Nephron progenitor cell (in vitro differentiated cells): Measurements from ENCODE around the gene SIL1.
A peak's percentile ranks its signal among the peaks of the same experiment; 100 is the strongest.

Experiments
- DNase-seq: peaks from one replicate; pipeline ENCODE4 v3.0.0; 2021
- H3K27ac Mint-ChIP-seq: 2 replicates; pipeline ENCODE4 v1.8.0; 2021; ENCODE audit warnings: mild to moderate bottlenecking, moderate library complexity, mixed read lengths
- H3K27me3 Mint-ChIP-seq: 2 replicates; pipeline ENCODE4 v1.8.0; 2021; ENCODE audit warnings: mild to moderate bottlenecking, low read depth, mixed read lengths; ENCODE audit not compliant: poor library complexity
- H3K36me3 Mint-ChIP-seq: 2 replicates; pipeline ENCODE4 v1.8.0; 2021; ENCODE audit warnings: low read depth, mixed read lengths
- H3K4me1 Mint-ChIP-seq: 2 replicates; pipeline ENCODE4 v1.8.0; 2021; ENCODE audit warnings: mixed read lengths
- H3K4me3 Mint-ChIP-seq: 2 replicates; pipeline ENCODE4 v1.8.0; 2021; ENCODE audit warnings: mild to moderate bottlenecking, moderate library complexity, mixed read lengths
- H3K9me3 Mint-ChIP-seq: 2 replicates; pipeline ENCODE4 v1.8.0; 2021; ENCODE audit warnings: mild to moderate bottlenecking, moderate library complexity, mixed read lengths
- TF ChIP-seq, protein P1 (sequence below): fragments of 200-600 bp; sonication (generic); IDR thresholded peaks from 2 replicates; pipeline ENCODE4 v1.5.0; 2021; ENCODE audit warnings: antibody characterized with exemption

SIL1 gene

GRCh38 chr5:138920181-138920580 is 278.0 kb downstream of the SIL1 start:
- Mint-ChIP-seq H3K27me3 (peaks cover 4% of the 10 kb centered on the region), H3K9me3 (no peaks in the 10 kb centered on the region), H3K4me3 (no peak overlapping the region), H3K27ac (peak overlapping the region; percentile 54), H3K36me3 (peaks cover 43% of the 10 kb centered on the region), H3K4me1 (peaks cover 8% of the 10 kb centered on the region)
- TF ChIP-seq, protein P1, sequence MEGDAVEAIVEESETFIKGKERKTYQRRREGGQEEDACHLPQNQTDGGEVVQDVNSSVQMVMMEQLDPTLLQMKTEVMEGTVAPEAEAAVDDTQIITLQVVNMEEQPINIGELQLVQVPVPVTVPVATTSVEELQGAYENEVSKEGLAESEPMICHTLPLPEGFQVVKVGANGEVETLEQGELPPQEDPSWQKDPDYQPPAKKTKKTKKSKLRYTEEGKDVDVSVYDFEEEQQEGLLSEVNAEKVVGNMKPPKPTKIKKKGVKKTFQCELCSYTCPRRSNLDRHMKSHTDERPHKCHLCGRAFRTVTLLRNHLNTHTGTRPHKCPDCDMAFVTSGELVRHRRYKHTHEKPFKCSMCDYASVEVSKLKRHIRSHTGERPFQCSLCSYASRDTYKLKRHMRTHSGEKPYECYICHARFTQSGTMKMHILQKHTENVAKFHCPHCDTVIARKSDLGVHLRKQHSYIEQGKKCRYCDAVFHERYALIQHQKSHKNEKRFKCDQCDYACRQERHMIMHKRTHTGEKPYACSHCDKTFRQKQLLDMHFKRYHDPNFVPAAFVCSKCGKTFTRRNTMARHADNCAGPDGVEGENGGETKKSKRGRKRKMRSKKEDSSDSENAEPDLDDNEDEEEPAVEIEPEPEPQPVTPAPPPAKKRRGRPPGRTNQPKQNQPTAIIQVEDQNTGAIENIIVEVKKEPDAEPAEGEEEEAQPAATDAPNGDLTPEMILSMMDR, result no peak
- no peak for DNase-seq

DNA sequence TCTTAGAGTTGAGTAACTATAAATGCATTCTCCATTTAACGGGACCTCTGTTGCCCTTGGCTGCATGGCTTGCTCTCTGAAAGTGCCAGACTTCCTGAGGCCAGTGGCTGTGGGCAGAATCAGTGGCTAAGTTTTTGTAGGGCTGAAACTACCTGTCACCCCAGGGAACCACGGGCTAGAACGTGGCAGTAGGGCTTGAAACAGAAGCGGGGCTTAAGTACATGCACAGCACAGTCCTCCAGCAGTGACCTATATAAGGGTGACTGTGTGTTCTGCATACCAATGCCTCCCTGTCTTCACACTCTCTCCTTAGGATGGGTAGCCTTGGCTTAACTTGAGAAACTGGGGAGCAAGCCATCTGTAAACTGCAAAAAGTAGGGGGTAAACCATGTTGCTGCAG is 279.5 kb downstream of the SIL1 start:
- H3K9me3 Mint-ChIP-seq, result no peaks in the 10 kb centered on the region
- peaks cover 8% of the 10 kb centered on the region for H3K4me1 Mint-ChIP-seq
- TF ChIP-seq, protein P1, result no peak
- peaks cover 51% of the 10 kb centered on the region for H3K36me3 Mint-ChIP-seq
- no peak for DNase-seq
- no peak overlapping the region for H3K27ac Mint-ChIP-seq
- H3K4me3 Mint-ChIP-seq, result no peak overlapping the region
- peaks cover 4% of the 10 kb centered on the region for H3K27me3 Mint-ChIP-seq

- Mint-ChIP-seq H3K36me3 (peaks cover 62% of the 10 kb centered on the region), H3K9me3 (no peaks in the 10 kb centered on the region), H3K4me3 (no peak overlapping the region), H3K4me1 (peaks cover 24% of the 10 kb centered on the region), H3K27me3 (peaks cover 4% of the 10 kb centered on the region), H3K27ac (peak overlapping the region; percentile 14)
- no peak for DNase-seq
- TF ChIP-seq, protein P1, result no peak
Observed at GRCh38 chr5:138914338-138914737, 283.8 kb downstream of the SIL1 start.

DNA sequence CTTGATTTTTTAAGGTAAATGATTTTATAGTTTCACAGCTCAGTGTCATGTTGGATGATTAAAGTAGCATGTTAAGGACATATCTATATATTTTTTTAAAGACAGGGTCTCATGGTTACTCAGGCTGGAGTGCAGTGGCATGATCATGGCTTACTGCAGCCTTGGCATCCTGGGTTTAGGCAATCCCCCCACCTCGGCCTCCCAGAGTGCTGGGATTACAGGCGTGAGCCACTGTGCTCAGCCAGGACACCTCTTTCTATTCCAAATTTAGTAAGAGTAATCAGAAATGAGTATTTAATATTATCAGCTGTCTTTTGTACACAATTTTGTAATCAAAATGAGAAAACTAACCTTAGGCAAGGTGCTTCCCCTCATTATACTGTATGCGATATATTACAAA is 284.4 kb downstream of the SIL1 start:
- Mint-ChIP-seq H3K4me3 (no peak overlapping the region), H3K4me1 (peaks cover 25% of the 10 kb centered on the region), H3K27ac (no peak overlapping the region), H3K27me3 (peaks cover 4% of the 10 kb centered on the region), H3K36me3 (peaks cover 59% of the 10 kb centered on the region), H3K9me3 (no peaks in the 10 kb centered on the region)
- TF ChIP-seq, protein P1, result no peak
- DNase-seq, result no peak

DNA sequence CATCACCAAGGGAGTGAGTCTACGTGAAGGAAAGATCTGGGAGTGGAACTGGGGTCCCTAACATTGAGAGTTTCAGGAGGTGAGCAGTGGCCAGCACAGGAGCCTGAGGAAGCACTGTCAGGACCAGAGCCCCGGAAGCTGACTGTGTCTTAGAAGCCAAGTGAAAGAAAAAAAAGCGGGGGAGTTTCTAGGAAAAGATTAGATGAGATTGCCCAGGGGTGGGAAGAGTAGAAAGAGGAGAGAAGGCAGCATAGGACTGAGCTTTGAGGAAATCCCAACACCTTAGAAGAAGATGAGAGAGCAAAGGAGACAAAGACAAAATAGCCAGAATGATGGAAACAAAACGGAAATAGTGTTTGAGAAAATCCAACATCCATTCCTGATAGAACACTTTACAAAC is 286.1 kb downstream of the SIL1 start:
- Mint-ChIP-seq H3K9me3 (no peaks in the 10 kb centered on the region), H3K27ac (peak overlapping the region; percentile 6), H3K4me3 (no peak overlapping the region), H3K36me3 (peaks cover 71% of the 10 kb centered on the region), H3K27me3 (peaks cover 4% of the 10 kb centered on the region), H3K4me1 (peaks cover 29% of the 10 kb centered on the region)
- DNase-seq, result no peak
- TF ChIP-seq, protein P1, result no peak

DNA sequence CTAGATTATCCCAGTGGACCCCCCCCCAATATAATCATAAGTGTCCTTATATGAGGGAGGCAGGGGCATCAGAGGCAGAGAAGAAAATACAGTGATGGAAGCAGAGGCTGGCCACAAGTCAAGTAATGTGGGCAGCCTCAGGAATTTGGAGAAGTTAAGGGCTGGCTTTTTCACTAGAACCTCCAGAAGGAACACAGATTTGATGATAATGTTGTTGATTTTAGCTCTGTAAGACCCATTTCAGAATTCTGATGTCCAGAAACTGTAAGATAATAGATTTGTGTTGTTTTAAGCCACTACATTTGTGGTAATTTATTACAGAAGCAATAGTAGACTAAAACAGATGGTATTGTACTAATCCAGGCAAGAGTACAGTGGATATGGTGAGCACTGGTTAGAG is 286.7 kb downstream of the SIL1 start:
- peaks cover 4% of the 10 kb centered on the region for H3K27me3 Mint-ChIP-seq
- DNase-seq, result no peak
- TF ChIP-seq, protein P1, result no peak
- H3K4me1 Mint-ChIP-seq, result peaks cover 29% of the 10 kb centered on the region
- H3K9me3 Mint-ChIP-seq, result no peaks in the 10 kb centered on the region
- H3K27ac Mint-ChIP-seq, result peak overlapping the region; percentile 24
- peaks cover 77% of the 10 kb centered on the region for H3K36me3 Mint-ChIP-seq
- H3K4me3 Mint-ChIP-seq, result no peak overlapping the region
